NB4 (cell line): Measurements from ENCODE around the gene PFN2.

Experiments used
- MYC ChIP-seq: IDR thresholded peaks from 2 replicates; pipeline ENCODE4 v1.6.1; 2011; ENCODE audit warnings: low read depth, low read length
- POLR2A ChIP-seq: IDR thresholded peaks from 2 replicates; pipeline ENCODE4 v1.6.1; 2011; ENCODE audit warnings: mild to moderate bottlenecking; ENCODE audit not compliant: insufficient read length; ENCODE audit errors: extremely low read depth
- TF ChIP-seq, protein P1 (sequence below): IDR thresholded peaks from one replicate; pipeline ENCODE4 v1.5.1; 2012; ENCODE audit warnings: low read depth, low read length

- TF ChIP-seq, protein P1, sequence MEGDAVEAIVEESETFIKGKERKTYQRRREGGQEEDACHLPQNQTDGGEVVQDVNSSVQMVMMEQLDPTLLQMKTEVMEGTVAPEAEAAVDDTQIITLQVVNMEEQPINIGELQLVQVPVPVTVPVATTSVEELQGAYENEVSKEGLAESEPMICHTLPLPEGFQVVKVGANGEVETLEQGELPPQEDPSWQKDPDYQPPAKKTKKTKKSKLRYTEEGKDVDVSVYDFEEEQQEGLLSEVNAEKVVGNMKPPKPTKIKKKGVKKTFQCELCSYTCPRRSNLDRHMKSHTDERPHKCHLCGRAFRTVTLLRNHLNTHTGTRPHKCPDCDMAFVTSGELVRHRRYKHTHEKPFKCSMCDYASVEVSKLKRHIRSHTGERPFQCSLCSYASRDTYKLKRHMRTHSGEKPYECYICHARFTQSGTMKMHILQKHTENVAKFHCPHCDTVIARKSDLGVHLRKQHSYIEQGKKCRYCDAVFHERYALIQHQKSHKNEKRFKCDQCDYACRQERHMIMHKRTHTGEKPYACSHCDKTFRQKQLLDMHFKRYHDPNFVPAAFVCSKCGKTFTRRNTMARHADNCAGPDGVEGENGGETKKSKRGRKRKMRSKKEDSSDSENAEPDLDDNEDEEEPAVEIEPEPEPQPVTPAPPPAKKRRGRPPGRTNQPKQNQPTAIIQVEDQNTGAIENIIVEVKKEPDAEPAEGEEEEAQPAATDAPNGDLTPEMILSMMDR = no peak
- TF ChIP-seq POLR2A = no peak
- no peak for TF ChIP-seq MYC
Measured at GRCh38 chr3:149954812-149955211, 15.9 kb downstream of the PFN2 start.
